Neural cell (in vitro differentiated cells): ENCODE data around the gene IRAK4. TPM values are rescaled to one million over a fixed set of nuclear protein-coding genes. Genes with fewer than 3 reads are reported as not detected.

ENCODE experiments used
- H2AFZ ChIP-seq: fragments of 200-600, 300-800 bp; sonication (generic), shearing (Covaris generic); 2 replicates; pipeline ENCODE4 v1.6.0; 2014; ENCODE audit warnings: low read depth, mild to moderate bottlenecking, antibody characterized with exemption, low read length, moderate library complexity
- H3F3A ChIP-seq: fragments of 200-600 bp; shearing (Covaris generic); 2 replicates; pipeline ENCODE4 v1.6.1; 2016; ENCODE audit warnings: mild to moderate bottlenecking, moderate library complexity, mixed read lengths, antibody characterized with exemption, low read length; ENCODE audit not compliant: insufficient read depth, poor library complexity, severe bottlenecking
- H3K27ac ChIP-seq: fragments of 200-600, 300-800 bp; sonication (generic), shearing (Covaris generic); 2 replicates; pipeline ENCODE4 v1.5.1; 2014; ENCODE audit warnings: mild to moderate bottlenecking, low read length, moderate library complexity
- H3K27me3 ChIP-seq: fragments of 300-800, 200-600 bp; sonication (generic), shearing (Covaris generic); 2 replicates; pipeline ENCODE4 v1.6.0; 2014; ENCODE audit warnings: mild to moderate bottlenecking, low read depth, low read length, moderate library complexity; ENCODE audit not compliant: insufficient read depth
- H3K36me3 ChIP-seq: fragments of 300-800, 200-600 bp; sonication (generic), shearing (Covaris generic); 2 replicates; pipeline ENCODE4 v1.5.1; 2014; ENCODE audit warnings: mild to moderate bottlenecking, antibody characterized with exemption, low read length, moderate library complexity; ENCODE audit not compliant: insufficient read depth
- H3K4me2 ChIP-seq: fragments of 300-800, 200-600 bp; sonication (generic), shearing (Covaris generic); 2 replicates; pipeline ENCODE4 v1.6.0; 2014; ENCODE audit warnings: mild to moderate bottlenecking, low read length
- H3K4me3 ChIP-seq: fragments of 300-800, 200-600 bp; sonication (generic), shearing (Covaris generic); 2 replicates; pipeline ENCODE4 v1.5.1; 2014; ENCODE audit warnings: mild to moderate bottlenecking, low read length, moderate library complexity
- H3K79me2 ChIP-seq: fragments of 200-600 bp; shearing (Covaris generic); replicated peaks from 2 replicates; pipeline ENCODE4 v1.6.0; 2014; ENCODE audit warnings: mild to moderate bottlenecking, low read length, moderate library complexity; ENCODE audit not compliant: insufficient read depth
- H3K9ac ChIP-seq: fragments of 300-800, 200-600 bp; sonication (generic), shearing (Covaris generic); 2 replicates; pipeline ENCODE4 v1.6.1; 2016; ENCODE audit warnings: mild to moderate bottlenecking, low read length, mixed read lengths
- H3K9me2 ChIP-seq: fragments of 200-600 bp; shearing (Covaris generic); 2 replicates; pipeline ENCODE4 v1.6.1; 2016; ENCODE audit warnings: mild to moderate bottlenecking, low read length, mixed read lengths; ENCODE audit not compliant: insufficient read depth
- H3K9me3 ChIP-seq: fragments of 200-600, 300-800 bp; sonication (generic), shearing (Covaris generic); 2 replicates; pipeline ENCODE4 v1.6.1; 2016; ENCODE audit warnings: mild to moderate bottlenecking, mixed run types, low read length, moderate library complexity, mixed read lengths
- H4K20me1 ChIP-seq: fragments of 200-600 bp; shearing (Covaris generic); 2 replicates; pipeline ENCODE4 v1.6.1; 2016; ENCODE audit warnings: mild to moderate bottlenecking, mixed run types; ENCODE audit not compliant: insufficient read depth
- CTCF ChIP-seq: fragments of 450-650 bp; IDR thresholded peaks from 2 replicates; pipeline ENCODE4 v1.5.1; 2014; ENCODE audit warnings: antibody characterized with exemption, mild to moderate bottlenecking, moderate library complexity; ENCODE audit not compliant: poor library complexity, severe bottlenecking
- EP300 ChIP-seq: fragments of 450-650 bp; conservative IDR thresholded peaks from 2 replicates; pipeline ENCODE4 v1.6.1; 2014; ENCODE audit warnings: antibody characterized with exemption, mild to moderate bottlenecking, moderate library complexity; ENCODE audit not compliant: poor library complexity, severe bottlenecking
- EZH2 ChIP-seq: fragments of 200-600, 300-800 bp; shearing (Covaris generic), sonication (generic); IDR thresholded peaks from 2 replicates; pipeline ENCODE4 v1.6.1; 2014; ENCODE audit warnings: antibody characterized with exemption, low read length, borderline replicate concordance, mild to moderate bottlenecking; ENCODE audit not compliant: insufficient read depth, poor library complexity, severe bottlenecking
- MXI1 ChIP-seq: fragments of 450-650 bp; conservative IDR thresholded peaks from 2 replicates; pipeline ENCODE4 v1.6.1; 2014; ENCODE audit warnings: antibody characterized with exemption, mild to moderate bottlenecking; ENCODE audit not compliant: poor library complexity, severe bottlenecking
- POLR2AphosphoS5 ChIP-seq: IDR thresholded peaks from 2 replicates; pipeline ENCODE4 v1.6.1; 2012
- RAD21 ChIP-seq: fragments of 450-650 bp; conservative IDR thresholded peaks from 2 replicates; pipeline ENCODE4 v1.6.1; 2014; ENCODE audit warnings: antibody characterized with exemption, mild to moderate bottlenecking, moderate library complexity
- REST ChIP-seq: IDR thresholded peaks from 2 replicates; pipeline ENCODE4 v1.6.1; 2012; ENCODE audit warnings: borderline replicate concordance
- SMC3 ChIP-seq: fragments of 450-650 bp; conservative IDR thresholded peaks from 2 replicates; pipeline ENCODE4 v1.6.1; 2014; ENCODE audit warnings: antibody characterized with exemption, mild to moderate bottlenecking, moderate library complexity; ENCODE audit not compliant: poor library complexity
- TAF1 ChIP-seq: IDR thresholded peaks from 2 replicates; pipeline ENCODE4 v1.6.1; 2012; ENCODE audit warnings: low read depth
- polyA plus RNA-seq: library from polyadenylated mRNA; depleted of rRNA; stranded (reverse); fragments of >200 nt; gene quantifications from 2 replicates; pipeline ENCODE4 v1.2.3, GENCODE V29; 2014

The IRAK4 gene
- polyA plus RNA-seq, 1 donor from 2014 or later: 7.0 TPM

GRCh38 chr12:43789941-43790340, 31.2 kb downstream of the IRAK4 start:
- no peaks in the 10 kb centered on the region for H3K36me3 ChIP-seq
- no peaks in the 10 kb centered on the region for H3K9me3 ChIP-seq
- H4K20me1 ChIP-seq: no peaks in the 10 kb centered on the region
- TF ChIP-seq SMC3 (no peak), POLR2AphosphoS5 (no peak), RAD21 (no peak), CTCF (no peak), EP300 (no peak), TAF1 (no peak), REST (no peak), MXI1 (no peak), EZH2 (no peak)
- H2AFZ ChIP-seq: no peak overlapping the region
- no peaks in the 10 kb centered on the region for H3K9me2 ChIP-seq
- H3K4me2 ChIP-seq: no peak overlapping the region
- H3F3A ChIP-seq: no peaks in the 10 kb centered on the region
- H3K27ac ChIP-seq: no peak overlapping the region
- no peaks in the 10 kb centered on the region for H3K27me3 ChIP-seq
- H3K79me2 ChIP-seq: no peaks in the 10 kb centered on the region
- no peak overlapping the region for H3K4me3 ChIP-seq
- H3K9ac ChIP-seq: no peak overlapping the region

- no peak overlapping the region for H3K4me2 ChIP-seq
- H3K4me3 ChIP-seq: no peak overlapping the region
- TF ChIP-seq SMC3: no peak
- no peaks in the 10 kb centered on the region for H3K79me2 ChIP-seq
- H3K27ac ChIP-seq: no peak overlapping the region
- no peaks in the 10 kb centered on the region for H3F3A ChIP-seq
- no peaks in the 10 kb centered on the region for H3K36me3 ChIP-seq
- H3K27me3 ChIP-seq: no peaks in the 10 kb centered on the region
- H2AFZ ChIP-seq: no peak overlapping the region
- H4K20me1 ChIP-seq: no peaks in the 10 kb centered on the region
- no peak overlapping the region for H3K9ac ChIP-seq
- H3K9me2 ChIP-seq: no peaks in the 10 kb centered on the region
- H3K9me3 ChIP-seq: no peaks in the 10 kb centered on the region
Measured at GRCh38 chr12:43795716-43796280, 37.0 kb downstream of the IRAK4 start.
